Dendritic cell treated with granulocyte-macrophage colony-stimulating factor and Interleukin-4, amounts not matched to agents 40 ng/mL and 50 ng/mL, for 4 days (primary cell): ENCODE measurements around the gene SLCO3A1.

Source experiments
- H3K27ac Mint-ChIP-seq: one replicate; pipeline ENCODE4 v1.8.0; 2022; ENCODE audit warnings: mild to moderate bottlenecking, mixed read lengths
- H3K27me3 Mint-ChIP-seq: one replicate; pipeline ENCODE4 v1.8.0; 2022; ENCODE audit warnings: mild to moderate bottlenecking, mixed read lengths
- H3K36me3 Mint-ChIP-seq: one replicate; pipeline ENCODE4 v1.8.0; 2022; ENCODE audit warnings: low read depth, mixed read lengths
- H3K4me1 Mint-ChIP-seq: one replicate; pipeline ENCODE4 v1.8.0; 2022; ENCODE audit warnings: low read depth, mixed read lengths
- H3K4me3 Mint-ChIP-seq: one replicate; pipeline ENCODE4 v1.8.0; 2022; ENCODE audit warnings: mild to moderate bottlenecking, moderate library complexity, mixed read lengths
- H3K9me3 Mint-ChIP-seq: one replicate; pipeline ENCODE4 v1.8.0; 2022; ENCODE audit warnings: mixed read lengths
- intact Hi-C: fragments of 100-400 bp; cut with micrococcal nuclease; formaldehyde crosslinking; loops from one replicate; pipeline ENCODE4 v1.15.0; 2022

SLCO3A1 gene

DNA sequence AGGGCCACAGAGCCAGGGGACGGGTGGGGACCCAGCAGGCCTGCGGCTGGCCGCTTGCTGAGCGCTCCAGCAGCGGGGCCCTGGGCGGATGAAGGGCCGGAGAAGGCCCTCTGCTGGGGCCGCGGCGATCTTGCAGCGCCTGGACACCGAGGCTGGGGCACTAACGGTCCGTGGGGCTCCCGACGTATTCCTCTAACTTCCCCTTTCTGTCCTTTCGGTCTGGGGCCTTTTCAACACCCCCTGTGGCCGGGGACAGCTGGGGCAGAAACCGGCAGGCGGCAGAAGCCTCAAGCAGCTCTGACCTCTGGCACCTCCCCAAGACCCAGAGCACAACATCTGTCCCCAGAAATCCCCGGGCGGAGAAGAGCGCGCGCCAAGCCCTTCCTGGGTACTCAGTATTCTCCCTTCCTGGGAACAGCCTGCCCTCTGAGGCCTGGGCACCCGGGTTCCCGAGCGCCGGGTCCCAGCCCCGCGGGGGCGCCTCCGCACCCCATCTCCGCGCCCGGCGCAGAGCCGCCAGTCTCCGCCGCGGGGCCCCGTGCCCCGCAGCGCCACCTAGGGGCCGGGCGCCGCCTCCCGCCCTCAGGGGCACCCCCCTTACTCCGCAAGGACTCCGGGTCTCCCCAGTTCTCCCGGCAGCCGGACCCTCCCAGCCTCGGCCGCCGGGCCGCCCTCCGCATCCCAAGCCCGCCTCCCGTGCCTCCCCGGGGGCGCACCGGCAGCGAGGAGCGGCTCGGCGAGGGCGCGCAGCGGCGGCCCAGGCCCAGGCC is 582 bp upstream of the SLCO3A1 start:
- Mint-ChIP-seq H3K4me1 (peaks cover 58% of the 10 kb centered on the region), H3K27ac (peak overlapping the region; percentile 97), H3K9me3 (no peaks in the 10 kb centered on the region), H3K27me3 (peaks cover 1% of the 10 kb centered on the region), H3K36me3 (peaks cover 16% of the 10 kb centered on the region), H3K4me3 (peak overlapping the region; percentile 89)
- intact Hi-C loops, result loop anchor here (5.0 kb wide), 4 partner anchors 34 to 229 kb away; no protein-coding TSS in a partner anchor

DNA sequence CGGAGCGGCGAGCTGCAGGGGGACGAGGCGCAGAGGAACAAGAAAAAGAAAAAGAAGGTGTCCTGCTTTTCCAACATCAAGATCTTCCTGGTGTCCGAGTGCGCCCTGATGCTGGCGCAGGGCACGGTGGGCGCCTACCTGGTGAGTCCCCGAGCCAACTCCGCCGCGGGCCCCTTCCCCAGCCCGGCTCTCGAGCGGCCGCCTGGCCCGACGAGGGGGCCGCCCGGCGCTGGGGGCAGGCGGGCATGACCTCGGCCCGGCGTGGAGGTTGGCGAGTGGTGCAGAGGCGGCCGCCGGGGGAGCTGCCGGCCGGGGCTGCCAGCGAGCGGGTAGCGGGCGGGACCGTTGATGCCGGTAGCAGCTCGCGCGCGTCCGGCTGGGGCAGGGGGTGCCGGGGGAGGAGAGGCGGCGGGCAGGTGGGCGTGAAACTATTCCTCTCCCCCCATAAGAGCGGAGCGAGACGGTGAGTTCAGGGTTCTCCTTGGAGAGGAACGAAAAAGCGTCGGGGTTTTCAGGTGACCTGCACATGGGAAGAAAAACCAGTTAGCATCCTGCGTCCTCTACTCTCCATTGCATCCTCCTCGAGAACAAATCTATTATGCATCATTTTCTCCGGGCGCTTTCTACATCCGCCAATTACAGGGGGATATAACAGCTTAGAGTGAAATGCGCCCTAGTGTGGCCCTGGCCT is 585 bp downstream of the SLCO3A1 start:
- Mint-ChIP-seq H3K27ac (peak overlapping the region; percentile 97), H3K9me3 (no peaks in the 10 kb centered on the region)

DNA sequence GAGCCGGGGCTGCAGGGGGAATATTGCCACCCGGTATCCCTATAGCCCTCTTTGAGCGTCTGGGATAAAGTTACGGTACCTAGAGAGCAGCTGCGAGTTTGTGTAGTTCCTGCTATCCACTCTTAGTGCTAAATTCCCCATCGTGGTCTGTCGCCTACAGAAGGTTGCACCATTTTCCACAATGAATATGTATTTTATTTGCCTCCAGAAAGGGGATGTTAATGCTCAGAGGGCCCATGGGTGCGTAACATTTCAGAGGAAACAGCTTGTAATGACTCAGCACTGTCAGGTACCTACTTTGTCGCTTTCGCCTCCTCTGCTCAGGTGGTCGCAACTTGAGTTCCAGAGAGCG is 1.1 kb downstream of the SLCO3A1 start:
- Mint-ChIP-seq H3K9me3 (no peaks in the 10 kb centered on the region), H3K27me3 (no peaks in the 10 kb centered on the region), H3K4me3 (peak overlapping the region; percentile 83), H3K27ac (peak overlapping the region; percentile 97), H3K4me1 (peaks cover 59% of the 10 kb centered on the region), H3K36me3 (peaks cover 27% of the 10 kb centered on the region)
- intact Hi-C loops, result loop anchor here (5.0 kb wide), 4 partner anchors 33 to 228 kb away; no protein-coding TSS in a partner anchor

More for the DNA sequence above, 585 bp downstream of the SLCO3A1 start:
- Mint-ChIP-seq H3K36me3 (peaks cover 24% of the 10 kb centered on the region), H3K4me3 (peak overlapping the region; percentile 83), H3K4me1 (peaks cover 64% of the 10 kb centered on the region), H3K27me3 (peaks cover 1% of the 10 kb centered on the region)
- intact Hi-C loops, result loop anchor here (5.0 kb wide), 4 partner anchors 33 to 228 kb away; no protein-coding TSS in a partner anchor

DNA sequence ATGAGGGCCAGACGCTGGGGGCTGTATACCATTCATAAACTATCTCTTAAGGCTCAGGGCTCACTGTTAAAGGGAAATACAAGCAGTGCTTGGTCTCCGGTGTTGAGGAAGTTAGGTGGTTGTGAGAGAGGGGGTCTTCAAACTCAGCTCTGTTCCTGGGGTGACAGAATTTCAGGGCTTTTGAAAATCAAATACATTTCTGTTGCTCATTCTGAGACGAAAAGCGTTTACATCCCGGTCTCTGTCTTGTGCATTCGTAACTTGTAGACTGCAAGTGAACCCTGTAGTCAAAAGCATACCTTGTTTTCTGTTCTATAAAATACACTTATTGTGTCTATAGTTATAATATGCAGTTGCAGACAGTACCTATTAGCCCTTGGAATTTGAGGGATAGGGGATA is 1.7 kb downstream of the SLCO3A1 start:
- intact Hi-C loops, result loop anchor here (5.0 kb wide), 1 partner anchor 67 kb away; no protein-coding TSS in a partner anchor
- Mint-ChIP-seq H3K27ac (peak overlapping the region; percentile 97), H3K27me3 (no peaks in the 10 kb centered on the region), H3K9me3 (no peaks in the 10 kb centered on the region), H3K4me1 (peaks cover 60% of the 10 kb centered on the region), H3K36me3 (peaks cover 27% of the 10 kb centered on the region), H3K4me3 (peak overlapping the region; percentile 83)

DNA sequence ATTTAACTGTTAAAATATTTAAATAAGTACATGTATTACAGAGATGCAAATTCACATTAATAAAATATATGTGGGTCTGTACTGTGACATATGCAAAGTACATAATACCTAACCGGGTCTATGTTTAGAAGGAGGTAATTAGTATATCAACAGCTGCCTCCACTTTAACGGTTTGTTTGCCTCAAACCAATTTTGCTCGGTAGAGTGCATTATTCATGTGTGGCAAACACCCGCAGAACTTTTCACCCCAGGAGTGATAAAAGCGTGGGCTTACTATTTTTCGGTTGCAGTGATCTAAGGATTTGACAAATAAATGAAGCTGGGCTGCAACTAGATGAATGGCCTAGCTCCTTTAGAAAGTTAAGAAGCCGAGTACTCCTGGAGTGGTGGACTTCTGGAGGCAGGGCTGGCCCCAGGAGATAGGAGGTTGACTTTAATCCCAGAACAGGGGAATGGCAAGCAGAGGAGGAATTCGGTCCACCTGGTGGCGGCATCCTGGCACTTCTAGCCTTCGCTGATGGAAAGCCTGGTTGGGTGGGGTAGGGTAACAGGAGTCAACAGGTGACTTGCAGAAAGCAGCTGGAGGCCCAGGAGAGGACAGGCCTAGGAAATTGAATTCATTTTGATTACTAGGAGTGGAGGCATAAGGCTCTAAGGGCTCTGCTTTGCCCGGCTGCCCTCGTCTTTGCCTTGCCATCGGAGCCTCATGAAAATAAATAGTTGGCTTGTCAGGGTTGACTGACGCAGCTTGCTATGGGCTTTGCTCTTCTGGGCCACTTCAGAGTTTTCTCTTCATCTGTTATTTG is 2.4 kb downstream of the SLCO3A1 start:
- Mint-ChIP-seq H3K9me3 (no peaks in the 10 kb centered on the region), H3K36me3 (peaks cover 27% of the 10 kb centered on the region), H3K27ac (peak overlapping the region; percentile 97), H3K27me3 (no peaks in the 10 kb centered on the region), H3K4me1 (peaks cover 67% of the 10 kb centered on the region), H3K4me3 (peak overlapping the region; percentile 52)
- intact Hi-C loops, result loop anchor here (5.0 kb wide), 1 partner anchor 66 kb away; no protein-coding TSS in a partner anchor

DNA sequence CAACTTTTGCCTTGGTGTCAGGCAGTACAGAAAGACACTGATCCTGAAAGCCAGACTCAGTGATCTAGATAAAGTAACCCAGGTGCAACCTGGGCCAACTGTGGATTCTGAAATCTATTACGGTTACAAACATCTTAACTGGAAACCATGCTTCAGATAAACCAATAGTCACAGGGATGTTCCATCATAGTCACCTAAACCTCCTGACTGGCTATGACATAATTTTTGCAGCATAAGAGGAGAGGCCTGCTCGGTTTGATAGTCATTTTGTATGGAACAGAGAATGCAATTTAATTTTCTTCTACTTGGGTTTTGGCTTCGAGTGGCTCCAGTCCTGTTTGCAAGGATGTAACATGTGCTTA is 3.7 kb downstream of the SLCO3A1 start:
- Mint-ChIP-seq H3K4me1 (peaks cover 64% of the 10 kb centered on the region), H3K36me3 (peaks cover 24% of the 10 kb centered on the region), H3K4me3 (peak overlapping the region; percentile 40), H3K27me3 (no peaks in the 10 kb centered on the region), H3K27ac (peak overlapping the region; percentile 97), H3K9me3 (no peaks in the 10 kb centered on the region)
- intact Hi-C loops, result loop anchor here (5.0 kb wide), 1 partner anchor 65 kb away; no protein-coding TSS in a partner anchor

DNA sequence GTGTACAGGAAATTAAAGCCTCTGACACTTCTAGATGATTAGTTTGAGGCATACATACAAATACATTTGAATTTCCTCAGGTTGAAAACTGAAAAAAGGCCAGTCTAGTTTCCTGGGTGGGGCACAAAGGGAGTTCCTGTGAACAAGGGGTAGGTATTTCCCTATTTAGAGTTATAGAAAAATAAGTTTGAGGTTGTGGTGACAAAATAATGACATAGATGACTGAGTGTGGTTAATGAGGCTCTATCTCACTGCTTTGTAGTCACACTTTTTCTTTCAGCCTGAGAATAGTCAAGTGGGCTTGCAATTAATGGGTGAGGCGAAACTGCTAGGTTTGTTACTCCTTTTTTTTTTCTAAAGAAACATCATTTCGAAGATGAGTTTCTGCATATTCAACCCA is 4.3 kb downstream of the SLCO3A1 start:
- peak overlapping the region; percentile 97 for H3K27ac Mint-ChIP-seq
- intact Hi-C loops, result loop anchor here (5.0 kb wide), 1 partner anchor 65 kb away; no protein-coding TSS in a partner anchor
- H3K9me3 Mint-ChIP-seq, result no peaks in the 10 kb centered on the region
- H3K27me3 Mint-ChIP-seq, result no peaks in the 10 kb centered on the region
- peaks cover 65% of the 10 kb centered on the region for H3K4me1 Mint-ChIP-seq
- H3K4me3 Mint-ChIP-seq, result peak overlapping the region; percentile 40
- peaks cover 18% of the 10 kb centered on the region for H3K36me3 Mint-ChIP-seq

DNA sequence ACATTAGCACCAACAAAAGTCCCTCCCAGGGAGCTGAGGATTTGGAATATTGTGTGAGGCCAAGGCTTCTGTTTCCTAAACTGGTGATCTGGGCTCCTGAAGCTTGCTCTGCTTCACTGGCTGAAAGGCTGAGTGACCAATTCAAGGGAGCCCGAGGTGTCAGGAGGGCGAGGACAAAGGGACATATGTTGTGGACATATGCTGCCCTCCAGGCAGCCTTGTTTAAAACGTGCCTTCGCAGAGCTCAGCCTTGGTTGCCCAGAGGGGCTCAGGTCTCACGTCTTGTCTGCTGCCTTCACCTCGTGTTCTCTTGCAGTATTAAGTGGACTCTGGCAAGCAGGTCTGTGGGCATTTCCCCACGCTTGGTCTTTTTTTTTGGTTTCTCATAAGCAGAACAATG is 7.0 kb downstream of the SLCO3A1 start:
- intact Hi-C loops, result no loop called here
- Mint-ChIP-seq H3K4me3 (peak overlapping the region; percentile 32), H3K27me3 (no peaks in the 10 kb centered on the region), H3K27ac (peak overlapping the region; percentile 92), H3K9me3 (no peaks in the 10 kb centered on the region), H3K4me1 (peaks cover 84% of the 10 kb centered on the region), H3K36me3 (peaks cover 11% of the 10 kb centered on the region)

DNA sequence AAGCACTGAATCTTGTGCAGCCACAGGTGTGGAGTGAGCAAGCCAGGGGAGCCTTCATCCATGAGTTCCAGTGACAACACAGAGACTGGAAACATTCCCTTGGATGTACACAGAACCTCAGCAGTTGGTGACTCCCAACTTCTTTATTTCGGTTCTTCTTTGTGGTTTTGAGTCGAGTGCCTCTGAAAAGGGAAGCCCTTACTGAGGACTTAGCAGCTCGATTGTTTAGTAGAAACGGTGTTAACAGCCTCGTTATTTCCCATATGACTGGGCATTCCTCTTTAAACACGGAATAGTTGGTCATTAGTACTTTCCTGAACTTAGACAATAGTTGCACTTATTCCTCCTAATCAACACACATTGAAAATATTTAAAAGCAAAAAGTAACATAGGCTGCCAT is 7.7 kb downstream of the SLCO3A1 start:
- H3K27me3 Mint-ChIP-seq, result no peaks in the 10 kb centered on the region
- H3K4me1 Mint-ChIP-seq, result peaks cover 85% of the 10 kb centered on the region
- no peaks in the 10 kb centered on the region for H3K9me3 Mint-ChIP-seq
- peak overlapping the region; percentile 92 for H3K27ac Mint-ChIP-seq
- H3K36me3 Mint-ChIP-seq, result peaks cover 11% of the 10 kb centered on the region
- intact Hi-C loops, result no loop called here
- H3K4me3 Mint-ChIP-seq, result peak overlapping the region; percentile 46

DNA sequence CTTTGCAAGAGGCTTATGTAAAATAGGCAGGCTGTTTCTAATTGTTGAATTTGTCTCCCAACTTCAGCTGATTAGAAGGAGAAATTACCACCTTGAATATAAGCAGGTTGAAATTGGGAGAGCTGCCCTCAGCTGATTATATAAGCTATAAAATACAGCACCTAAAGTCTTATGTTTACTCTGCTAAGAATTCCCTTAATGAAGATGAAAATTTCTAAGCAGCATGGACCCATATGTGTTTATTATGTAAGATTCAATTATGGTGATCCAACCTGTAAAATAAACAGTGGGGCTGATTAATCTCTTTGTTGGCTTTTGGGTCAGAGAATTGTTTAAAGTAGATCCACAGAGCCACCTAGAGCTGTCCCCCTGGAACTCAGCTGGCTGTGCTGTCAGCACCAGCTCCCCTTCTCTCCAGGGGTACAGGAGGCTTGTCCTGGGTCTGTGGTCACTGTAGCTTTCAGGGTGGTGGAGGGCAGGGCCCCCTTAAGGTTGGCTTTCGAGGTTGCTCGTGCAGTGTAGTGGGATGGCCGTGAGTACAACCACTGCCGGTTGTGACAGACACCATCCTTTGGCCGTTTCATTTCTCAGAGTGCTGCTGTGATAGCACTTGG is 9.5 kb downstream of the SLCO3A1 start:
- intact Hi-C loops, result no loop called here
- Mint-ChIP-seq H3K27me3 (no peaks in the 10 kb centered on the region), H3K36me3 (peaks cover 18% of the 10 kb centered on the region), H3K4me3 (no peak overlapping the region), H3K9me3 (no peaks in the 10 kb centered on the region), H3K4me1 (peaks cover 85% of the 10 kb centered on the region), H3K27ac (peak overlapping the region; percentile 92)

DNA sequence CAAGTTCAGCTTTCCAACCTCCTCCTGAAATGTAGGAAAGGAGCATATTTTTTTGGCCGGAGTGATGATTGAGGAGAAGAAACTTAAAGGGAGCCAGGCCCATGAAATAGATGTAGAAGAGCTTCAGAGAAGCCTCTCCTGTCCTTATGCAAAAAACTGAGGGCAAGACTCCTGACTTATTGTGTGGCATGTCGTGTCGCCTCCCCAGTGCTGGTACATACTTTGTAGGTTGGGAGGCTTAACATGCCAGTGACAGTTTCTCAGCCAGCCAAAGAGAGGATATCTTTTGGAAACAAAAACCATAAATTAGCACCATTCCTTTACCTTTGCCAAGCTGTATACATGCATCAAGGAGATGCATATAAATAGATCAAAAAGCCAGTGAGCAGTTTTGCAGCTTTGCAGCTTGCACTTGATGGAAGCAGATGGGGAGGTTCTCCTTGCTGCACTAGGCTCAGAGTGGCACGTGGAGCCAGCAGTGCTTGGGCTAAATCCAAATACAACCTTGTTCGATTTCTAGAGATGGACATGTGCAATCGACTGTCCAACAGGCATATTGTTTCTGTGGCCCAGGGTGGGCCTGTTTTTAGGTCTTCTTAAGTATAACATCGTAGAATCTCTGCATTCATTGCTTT is 10.2 kb downstream of the SLCO3A1 start:
- Mint-ChIP-seq H3K27ac (peak overlapping the region; percentile 92), H3K36me3 (peaks cover 14% of the 10 kb centered on the region), H3K4me3 (peak overlapping the region; percentile 6), H3K27me3 (no peaks in the 10 kb centered on the region), H3K9me3 (no peaks in the 10 kb centered on the region), H3K4me1 (peaks cover 80% of the 10 kb centered on the region)
- intact Hi-C loops, result no loop called here

DNA sequence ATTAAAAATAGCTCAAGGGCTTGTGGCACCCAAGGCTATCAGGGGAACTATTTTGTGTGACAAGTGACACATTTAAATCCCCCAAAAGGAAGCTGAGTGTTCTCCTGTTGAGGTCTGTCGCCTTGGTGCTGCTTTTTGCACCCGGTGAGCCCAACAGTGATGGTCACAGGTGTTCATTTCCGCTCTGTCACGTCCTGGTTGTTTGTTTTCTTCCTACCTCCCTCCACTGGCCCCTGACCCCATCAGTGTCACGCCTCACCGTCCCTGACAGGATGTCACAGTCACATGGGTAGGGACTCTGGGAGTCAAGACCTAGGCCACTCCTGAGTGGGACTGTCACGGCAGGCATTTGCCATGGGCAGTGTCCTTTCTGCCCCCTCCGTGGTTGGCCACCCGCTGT is 11.2 kb downstream of the SLCO3A1 start:
- no peaks in the 10 kb centered on the region for H3K27me3 Mint-ChIP-seq
- intact Hi-C loops, result no loop called here
- peaks cover 7% of the 10 kb centered on the region for H3K36me3 Mint-ChIP-seq
- no peaks in the 10 kb centered on the region for H3K9me3 Mint-ChIP-seq
- peaks cover 87% of the 10 kb centered on the region for H3K4me1 Mint-ChIP-seq
- no peak overlapping the region for H3K4me3 Mint-ChIP-seq
- H3K27ac Mint-ChIP-seq, result peak overlapping the region; percentile 92

DNA sequence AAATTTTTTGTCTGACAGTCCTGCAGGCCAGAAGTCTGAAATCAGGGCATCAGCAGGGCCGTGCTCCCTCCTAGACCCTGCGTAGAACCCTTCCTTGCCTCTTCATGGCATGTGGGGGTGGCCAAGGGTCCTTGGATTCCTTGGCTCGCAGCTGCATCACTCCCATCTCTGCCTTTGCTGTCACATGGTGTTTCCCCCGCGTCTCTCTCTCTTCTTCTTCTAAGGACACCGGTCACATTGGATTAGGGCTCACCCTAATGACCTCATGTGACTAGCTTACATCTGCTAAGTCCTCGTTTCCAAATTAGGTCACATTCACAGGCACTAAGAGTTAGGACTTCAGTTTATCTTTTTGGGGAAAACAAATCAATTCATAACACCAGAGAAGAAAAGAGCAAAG is 12.0 kb downstream of the SLCO3A1 start:
- H3K36me3 Mint-ChIP-seq, result peaks cover 7% of the 10 kb centered on the region
- no peak overlapping the region for H3K4me3 Mint-ChIP-seq
- intact Hi-C loops, result no loop called here

More for the DNA sequence above, 12.0 kb downstream of the SLCO3A1 start:
- H3K4me1 Mint-ChIP-seq, result peaks cover 83% of the 10 kb centered on the region
- no peaks in the 10 kb centered on the region for H3K27me3 Mint-ChIP-seq
- peak overlapping the region; percentile 92 for H3K27ac Mint-ChIP-seq
- H3K9me3 Mint-ChIP-seq, result no peaks in the 10 kb centered on the region
